CD4-positive, alpha-beta T cell treated with Interleukin-17A for 1 hour (primary cell): ENCODE data around the gene ARHGEF28.

ENCODE experiments used
- DNase-seq: peaks from one replicate; pipeline ENCODE4 v3.0.0-alpha.2; 2020

The ARHGEF28 gene

DNA sequence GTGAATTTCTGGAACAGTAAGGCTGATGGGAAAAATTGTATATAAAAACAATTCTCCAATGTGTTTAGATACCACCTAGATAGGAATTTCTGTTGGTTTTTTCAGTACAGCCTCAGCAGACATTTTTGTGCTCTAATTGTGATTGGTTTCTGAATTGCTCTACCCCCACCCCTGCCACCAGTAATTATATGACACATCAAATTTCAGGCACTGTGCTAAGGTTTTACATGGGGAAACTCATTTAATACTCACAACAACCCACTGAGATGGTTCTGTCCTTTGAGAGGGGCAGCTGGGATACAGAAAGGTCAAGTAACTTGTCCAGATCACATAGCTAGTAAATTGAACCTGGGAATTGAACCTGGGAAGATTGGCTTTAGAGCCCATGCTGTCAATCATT is 288.0 kb downstream of the ARHGEF28 start:
- DNase-seq, result no peak

DNA sequence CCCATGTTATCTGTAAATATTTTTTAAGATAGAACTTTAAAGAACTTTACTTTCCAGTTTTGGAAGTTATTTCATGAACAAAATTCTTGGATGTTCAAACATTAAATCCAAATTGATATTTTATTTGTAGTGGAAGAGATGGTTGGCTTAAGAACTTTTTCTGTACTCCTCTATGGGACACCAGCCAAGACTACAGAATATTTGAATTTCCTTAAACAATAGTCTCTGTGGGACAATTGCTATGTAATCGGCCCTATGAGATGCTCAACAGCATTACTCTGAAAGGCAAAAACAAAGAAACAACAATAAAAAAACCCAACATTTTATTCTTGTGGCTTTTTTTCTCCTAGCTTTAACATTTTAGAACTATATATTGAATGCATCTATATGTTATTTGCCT is 289.3 kb downstream of the ARHGEF28 start:
- DNase-seq, result no peak

DNA sequence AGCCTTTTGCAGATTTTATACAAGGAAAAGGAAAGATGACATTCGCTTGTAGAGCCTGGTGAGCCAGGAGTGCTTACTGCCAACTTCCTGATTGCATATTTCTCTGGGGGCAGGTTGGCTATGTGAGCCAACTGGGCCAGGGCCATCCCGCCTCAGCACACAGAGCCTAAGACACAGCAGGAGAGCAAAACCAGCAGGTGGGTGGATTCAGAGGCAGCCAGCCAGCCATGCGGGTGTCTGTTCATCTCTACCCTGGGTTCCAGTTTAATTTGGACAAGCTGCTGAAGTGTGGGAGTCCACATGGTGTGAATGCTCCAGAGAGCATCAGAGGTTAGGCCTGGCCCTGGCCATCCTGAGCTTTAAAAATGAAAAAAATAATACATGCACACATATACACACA is 291.4 kb downstream of the ARHGEF28 start:
- no peak for DNase-seq

DNA sequence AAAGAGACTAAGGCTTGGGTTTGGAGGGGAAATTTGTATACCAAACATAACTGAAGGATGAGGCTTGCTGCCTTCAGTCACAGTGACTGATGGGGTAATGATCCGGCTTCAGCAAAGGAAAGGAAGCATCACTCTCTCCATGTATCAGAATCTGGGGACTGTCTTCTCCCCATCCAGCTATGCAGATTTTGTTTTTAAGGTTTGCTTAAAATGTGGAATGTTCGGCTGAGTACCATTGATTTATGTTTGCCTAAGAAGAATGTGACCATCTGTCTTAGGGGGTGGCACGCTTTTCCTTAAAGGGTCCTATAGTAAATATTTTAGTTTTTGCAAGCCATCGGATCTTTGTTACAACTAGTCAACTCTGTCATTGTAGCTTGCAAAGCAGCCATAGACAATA is 291.9 kb downstream of the ARHGEF28 start:
- DNase-seq, result no peak

DNA sequence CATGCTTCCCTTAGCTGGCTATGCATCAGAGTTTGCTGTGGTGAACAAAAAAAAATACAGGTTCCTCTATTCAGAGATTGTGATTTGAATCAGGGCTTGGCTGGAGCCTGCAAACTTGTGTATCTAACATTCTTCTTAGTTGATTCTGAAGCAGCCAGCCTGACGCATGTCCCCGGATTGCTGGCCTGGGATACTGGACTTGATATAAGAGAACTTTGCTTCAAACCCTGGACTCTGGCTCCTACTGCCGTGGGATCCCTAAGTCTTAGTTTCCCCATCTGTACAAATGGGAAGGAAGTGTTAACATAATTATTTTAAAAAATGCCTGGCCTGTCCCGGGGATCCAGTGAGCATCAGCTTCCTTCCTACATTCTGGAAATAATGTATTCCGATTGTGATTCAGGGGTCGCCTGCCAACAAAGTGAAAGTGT is 292.8 kb downstream of the ARHGEF28 start:
- DNase-seq, result no peak

DNA sequence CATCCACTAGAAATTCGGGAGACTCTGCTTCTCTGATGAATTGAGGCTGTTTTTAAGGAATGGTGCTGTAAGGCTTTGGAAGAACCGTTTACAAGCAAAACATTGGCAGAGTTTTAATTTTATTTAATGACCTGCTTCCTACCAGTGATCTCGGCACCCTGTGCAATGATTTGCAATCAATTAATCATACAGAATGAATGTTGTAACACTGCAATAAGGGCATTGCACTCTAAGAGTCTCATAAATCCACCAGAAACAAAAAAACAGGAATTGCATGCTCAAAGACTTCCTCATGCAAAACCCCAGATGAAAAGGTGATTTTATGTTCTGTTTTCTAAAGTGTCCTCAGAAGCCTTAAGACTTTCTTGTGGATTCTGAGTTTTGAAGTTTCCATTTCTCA is 295.7 kb downstream of the ARHGEF28 start:
- no peak for DNase-seq

DNA sequence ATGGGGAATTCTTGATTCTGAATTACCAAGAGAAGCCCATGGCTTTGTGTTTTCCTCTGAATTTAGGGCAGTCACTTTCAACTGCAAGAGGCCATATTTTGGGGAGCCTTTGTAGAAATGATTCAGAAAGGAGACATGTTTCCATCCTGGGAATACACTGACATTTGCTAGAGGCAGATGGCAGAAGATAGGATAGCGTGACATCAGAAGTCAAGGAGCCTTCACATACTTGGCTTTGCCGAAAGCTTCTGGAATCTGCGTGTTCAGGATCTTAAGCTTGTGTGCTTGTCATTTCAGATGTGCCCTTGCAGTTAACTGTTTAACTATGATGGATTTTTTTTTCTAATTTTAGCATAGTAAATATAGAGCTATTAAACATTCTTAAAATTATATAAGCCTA is 296.2 kb downstream of the ARHGEF28 start:
- no peak for DNase-seq

DNA sequence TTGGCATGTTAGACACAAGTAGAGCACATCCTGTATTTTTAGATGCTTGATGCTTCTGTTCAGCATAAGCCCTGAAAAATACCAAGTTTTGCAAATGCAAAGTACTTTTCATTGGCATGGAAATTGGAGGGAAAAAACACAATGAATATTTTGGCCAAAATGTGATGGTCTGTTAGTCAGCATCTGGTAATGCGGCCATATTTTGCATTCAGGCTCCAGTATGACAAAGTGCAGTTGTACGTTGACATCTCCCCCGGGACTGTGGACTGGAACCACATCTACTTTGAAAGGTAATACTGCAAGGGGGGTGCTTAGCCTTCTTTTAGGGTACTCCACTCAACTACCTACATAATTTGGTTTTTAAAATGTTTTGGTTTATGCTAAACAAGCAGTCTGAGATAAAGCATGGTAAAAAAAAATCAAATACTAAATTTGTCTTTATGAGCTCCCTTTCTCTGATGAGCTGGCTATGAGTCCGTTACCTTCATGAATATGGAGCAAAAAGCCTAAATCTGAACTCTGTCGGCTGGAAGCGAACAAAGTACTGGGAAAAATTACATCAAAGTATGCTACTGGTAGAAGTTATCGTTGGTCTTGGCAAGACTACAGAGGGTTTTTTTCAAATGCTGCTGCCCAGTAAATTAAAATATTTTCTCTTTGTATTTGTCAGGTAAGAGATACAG is 297.0 kb downstream of the ARHGEF28 start:
- no peak for DNase-seq

DNA sequence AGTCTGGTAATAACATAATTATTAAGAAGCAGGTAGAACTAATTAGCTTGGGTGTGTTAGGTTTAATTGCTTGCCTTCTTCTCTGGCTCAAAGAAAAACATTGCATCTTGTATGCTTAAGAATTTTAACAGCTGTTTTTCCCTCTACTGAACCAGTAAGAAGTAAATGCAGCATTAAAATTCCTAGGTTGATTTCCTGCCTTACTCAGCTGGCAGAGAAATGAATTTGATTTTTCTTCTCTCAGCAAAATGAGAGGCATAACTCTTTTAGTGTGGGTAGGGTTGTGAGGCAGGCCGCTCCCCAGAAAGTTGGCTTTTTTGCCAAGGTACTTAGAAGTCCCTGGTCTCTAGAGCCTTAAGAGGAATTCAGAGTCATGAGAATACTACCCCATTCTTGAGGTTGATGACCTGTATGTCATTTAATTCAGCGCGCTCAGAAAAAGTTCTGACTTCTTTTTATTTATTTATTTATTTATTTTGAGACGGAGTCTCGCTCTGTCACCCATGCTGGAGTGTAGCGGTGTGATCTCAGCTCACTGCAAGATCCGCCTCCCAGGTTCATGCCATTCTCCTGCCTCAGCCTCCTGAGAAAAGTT is 302.6 kb downstream of the ARHGEF28 start:
- no peak for DNase-seq

DNA sequence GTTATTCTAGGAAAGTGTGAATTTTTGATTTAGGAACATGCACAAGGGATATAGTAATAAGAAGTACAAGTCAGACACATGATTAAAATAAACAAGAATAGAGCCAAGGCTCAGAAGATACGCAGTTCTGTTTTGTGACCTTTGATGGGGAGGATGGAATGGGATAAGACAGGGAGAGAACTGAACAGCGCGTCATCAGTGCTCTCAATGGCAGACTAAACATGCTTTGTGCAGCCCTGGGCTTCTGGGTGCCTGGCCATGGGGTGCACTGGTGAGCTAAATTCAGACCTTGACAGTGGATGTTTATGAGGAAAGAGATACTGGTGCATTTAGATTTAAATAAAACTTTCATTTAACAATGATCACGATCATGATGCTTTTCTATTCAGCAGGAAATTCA is 309.7 kb downstream of the ARHGEF28 start:
- DNase-seq, result no peak

DNA sequence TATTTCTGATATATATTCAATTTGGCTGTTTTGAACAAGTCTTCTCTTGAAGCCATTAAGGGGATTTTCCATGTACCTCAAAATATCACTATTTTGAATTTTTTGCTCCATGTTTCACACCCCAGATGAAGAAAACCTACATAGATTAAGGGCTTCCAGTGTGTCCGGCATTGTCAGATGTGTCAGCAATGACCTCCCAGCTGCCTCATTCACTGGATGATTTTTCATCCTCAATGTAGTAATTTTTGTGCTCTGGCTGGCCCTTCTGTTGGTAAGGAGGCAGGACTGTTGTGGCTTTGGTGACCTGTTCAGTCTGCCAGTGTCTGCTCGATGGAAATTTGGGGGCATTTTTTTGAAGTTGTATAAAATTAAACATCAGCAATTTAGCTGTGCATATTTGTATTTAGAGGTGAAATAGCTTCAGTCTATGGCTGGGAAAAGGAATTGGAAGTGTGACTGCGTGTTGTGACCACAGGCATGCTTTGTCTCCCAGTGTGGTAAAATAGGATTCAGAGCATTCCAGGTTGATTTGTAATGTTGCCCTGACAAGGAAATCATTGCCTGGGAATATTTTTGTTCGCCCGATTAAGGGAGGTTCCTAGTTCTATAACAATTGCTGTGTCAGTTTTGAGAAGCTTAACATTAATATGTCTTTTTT is 312.4 kb downstream of the ARHGEF28 start:
- DNase-seq, result no peak

DNA sequence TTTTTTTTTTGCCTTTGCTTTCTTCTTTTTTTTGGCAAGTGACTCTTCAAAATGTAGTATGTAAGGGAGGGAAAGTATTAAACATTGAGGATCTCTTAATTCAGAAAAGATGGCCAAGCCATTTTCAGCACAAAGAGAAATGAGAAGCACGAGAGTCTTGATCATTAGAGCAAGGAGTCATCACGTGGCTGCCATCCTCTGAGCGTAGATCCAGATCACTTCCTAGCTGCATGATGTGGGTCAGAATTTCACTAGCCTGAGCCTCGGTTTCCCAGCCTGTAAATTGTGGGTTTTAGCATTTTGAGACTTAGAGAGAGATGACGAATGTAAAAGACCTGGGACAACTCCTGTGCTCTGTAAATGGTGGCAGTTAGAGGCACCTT is 312.9 kb downstream of the ARHGEF28 start:
- DNase-seq, result no peak

DNA sequence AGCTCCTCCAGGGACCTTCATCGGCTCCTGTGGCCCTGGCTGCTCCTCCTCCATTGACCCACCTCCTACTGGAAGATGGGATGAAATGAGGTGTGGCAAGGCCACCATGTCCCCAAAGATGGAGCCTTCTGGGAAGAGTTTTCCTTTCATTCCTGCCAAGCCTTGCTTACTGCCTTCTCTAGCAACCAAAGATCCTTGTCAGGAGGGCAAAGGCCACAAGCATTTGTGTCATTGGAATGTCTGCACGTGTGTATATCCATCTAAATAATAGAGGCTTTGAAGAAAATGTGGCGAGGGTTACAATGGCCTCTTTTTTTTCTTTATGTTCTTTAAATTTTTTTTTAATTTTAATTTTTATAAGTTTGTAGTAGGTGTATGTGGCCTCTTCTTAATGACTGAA is 313.6 kb downstream of the ARHGEF28 start:
- DNase-seq, result no peak

DNA sequence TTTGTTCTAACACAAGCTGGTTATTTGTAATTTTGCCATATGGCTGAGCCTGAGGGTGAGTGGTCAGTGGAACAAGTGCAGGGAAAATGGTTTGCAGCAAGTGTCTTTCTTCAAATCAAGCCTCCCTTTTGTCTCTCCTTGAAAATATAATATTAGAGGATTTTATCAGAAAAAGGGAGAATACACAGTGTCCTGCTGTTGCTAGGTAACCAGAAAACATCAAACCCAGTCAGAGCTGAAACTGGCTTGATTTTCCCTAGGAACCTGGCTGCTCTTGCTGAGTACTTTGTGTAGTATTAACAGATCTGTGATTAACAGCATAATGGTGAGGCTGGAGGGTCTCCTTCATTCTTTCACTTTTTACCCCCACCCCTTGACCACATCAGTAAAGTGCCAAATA is 314.0 kb downstream of the ARHGEF28 start:
- DNase-seq, result no peak

DNA sequence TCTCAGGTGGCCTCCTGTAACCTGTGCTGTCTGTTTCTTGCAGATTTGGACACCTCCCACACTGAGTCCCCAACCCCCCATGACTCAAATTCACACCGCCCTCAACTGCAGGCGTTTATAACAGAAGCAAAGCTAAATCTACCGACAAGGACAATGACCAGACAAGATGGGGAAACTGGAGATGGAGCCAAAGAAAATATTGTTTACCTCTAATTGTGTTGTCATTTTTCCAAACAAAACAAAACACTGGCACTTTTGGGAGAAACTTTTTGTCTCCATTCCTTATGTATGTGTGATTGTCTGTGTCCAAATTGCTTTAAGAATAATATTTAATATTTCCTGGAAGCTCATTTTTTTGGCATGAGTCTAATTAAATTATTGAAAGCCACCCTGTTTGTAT is 314.8 kb downstream of the ARHGEF28 start:
- DNase-seq, result no peak

DNA sequence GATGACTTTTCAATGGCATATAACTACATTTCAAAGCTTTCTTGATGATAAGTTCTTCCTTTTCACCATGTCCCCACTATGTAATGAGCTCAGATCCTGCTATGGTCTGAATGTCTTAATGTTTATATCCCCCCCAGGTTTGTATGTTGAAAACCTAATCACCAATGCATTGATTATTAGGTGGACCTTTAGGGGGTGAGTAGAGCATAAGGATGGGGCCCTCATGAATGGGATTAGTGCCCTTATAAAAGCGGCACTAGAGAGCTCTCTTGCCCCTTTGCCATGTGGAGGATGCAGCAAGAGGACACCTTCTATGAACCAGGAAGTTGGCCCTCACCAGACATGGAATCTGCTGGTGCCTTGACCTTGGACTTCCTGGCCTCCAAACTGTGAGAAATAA is 316.8 kb downstream of the ARHGEF28 start:
- DNase-seq, result no peak

DNA sequence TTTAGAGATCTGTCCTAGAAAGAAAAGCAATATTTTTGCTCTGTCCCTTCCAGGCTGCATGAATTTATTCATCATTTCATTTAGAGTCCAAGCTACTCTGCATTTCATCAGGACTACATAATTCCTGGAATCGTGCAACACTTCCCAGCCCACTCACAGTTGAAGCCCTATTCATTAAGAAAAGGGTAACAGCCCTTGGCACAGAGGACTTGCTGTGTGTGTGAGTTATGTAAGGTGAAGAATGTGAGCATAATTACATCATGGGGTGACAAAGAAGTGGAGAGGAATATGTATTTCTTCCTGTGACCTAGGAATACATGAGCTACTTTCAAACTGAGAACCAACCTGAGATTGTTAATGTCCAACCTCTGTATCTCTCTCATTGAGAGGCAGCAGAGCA is 317.4 kb downstream of the ARHGEF28 start:
- DNase-seq, result no peak

DNA sequence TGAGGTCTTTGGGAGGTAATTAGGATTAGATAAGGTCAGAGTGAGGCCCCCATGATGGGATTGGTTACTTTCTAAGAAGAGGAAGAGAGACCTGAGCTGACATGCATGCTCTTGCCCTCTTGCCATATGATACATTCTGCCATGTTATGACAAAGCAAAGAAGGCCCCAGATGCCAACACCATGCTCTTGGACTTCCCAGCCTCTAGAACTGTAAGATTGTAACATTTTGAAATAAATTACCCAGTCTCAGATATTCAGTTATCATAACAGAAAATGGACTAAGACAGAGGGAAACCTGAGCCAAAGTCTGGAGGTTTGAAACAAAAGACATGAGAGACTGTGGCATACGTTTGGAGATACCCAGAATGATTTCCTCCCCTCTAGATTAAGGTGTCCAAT is 318.6 kb downstream of the ARHGEF28 start:
- DNase-seq, result no peak

DNA sequence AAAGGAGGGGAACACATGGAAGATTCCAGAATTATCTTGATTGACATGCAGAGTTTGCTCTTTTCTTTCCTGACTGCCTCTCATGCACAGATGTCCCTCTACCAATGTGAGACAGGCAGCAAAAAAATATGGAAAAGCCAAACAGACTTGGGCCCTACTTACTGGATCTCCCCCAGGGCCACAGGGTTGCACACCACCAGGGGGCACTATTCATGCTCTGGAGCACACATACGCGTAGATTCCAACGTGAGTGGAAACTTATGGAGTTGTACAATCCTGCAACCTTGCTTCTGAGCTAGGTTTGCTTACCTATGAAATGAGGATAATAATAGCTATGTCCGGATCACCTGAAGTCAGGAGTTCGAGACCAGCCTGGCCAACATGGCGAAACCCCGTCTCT is 319.5 kb downstream of the ARHGEF28 start:
- no peak for DNase-seq

DNA sequence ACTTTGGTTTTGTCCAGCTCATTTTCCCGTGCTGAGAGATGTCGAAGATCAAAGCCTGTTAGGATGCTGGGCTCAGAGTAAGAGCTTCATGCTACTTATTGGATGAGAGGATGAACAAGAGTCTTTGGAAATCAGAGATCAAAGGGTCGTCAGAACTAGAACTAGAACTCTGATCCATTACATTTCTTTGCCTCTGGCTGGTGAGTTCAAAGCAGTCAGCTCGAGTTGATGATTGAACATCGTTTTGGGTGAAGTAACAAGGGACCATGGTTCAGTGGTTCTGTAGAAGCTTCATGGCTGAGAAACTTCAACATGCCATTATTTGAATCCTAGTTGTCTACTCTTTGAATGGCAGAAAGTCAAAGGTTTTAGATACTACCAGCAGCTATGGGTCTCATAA is 320.3 kb downstream of the ARHGEF28 start:
- no peak for DNase-seq

DNA sequence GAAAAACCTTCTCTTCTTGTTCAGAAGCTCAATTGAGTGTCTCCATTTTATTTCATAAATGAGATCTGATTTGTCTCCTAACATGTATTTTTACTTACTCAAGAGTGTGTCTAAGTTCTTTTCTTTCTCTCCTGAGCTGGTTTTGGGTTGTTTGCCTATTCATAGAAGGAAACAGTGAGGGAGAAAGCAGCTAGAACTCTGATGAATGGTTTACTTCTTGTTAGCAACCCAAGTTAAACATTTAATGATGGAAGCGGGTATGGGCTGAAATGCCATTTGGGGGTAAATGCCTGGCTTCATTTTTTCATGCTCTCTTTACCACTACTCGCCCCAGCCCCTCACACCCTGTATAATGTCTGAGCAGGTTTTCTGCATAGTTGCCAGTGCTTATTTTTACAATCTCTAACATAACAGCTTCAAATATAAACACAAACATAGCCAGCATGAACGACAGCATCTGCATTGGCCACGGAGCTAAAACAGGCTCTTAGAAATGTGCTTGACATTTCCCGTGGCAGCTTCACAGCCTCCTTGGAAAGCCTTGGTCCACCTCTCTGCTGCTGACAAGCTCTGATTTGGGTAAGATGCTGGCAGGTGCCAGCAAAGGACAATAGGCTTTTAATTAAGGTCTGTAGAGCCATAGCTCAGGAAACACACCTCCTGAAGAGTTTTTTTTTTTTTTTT is 321.1 kb downstream of the ARHGEF28 start:
- no peak for DNase-seq

DNA sequence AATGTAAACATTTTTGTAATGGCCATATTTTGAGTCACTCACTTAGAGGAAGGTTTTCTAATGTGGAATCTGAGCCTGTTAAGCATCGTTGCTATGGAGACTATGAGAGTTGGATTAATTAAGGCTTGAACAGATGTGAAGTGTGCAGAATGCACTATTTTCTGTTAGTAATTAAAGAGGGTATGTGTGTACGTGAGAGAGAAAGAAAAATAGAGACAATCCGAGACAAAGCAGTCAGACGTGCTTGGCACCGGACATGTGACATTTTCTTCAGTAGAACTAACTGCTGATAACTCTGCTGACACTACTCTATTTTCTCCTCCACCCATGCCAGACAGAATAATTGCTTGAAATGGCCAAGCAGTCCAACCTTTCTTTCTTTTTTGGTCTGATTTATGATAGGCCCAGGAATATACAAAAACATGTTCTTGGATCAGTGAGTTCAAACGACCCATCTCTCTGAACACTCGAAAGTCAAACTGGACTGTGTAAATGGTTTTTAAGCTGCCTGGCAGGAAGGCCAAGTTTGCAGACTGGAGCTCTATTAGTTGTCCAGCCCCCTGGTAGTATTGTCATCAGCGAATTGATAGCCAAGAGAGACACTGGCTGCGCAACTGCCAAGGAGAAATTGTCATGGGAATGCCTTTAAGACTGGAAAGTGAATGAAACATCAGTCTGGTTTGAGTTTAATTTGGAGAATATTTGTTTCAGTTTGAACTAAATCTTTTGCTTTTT is 322.1 kb downstream of the ARHGEF28 start:
- no peak for DNase-seq

DNA sequence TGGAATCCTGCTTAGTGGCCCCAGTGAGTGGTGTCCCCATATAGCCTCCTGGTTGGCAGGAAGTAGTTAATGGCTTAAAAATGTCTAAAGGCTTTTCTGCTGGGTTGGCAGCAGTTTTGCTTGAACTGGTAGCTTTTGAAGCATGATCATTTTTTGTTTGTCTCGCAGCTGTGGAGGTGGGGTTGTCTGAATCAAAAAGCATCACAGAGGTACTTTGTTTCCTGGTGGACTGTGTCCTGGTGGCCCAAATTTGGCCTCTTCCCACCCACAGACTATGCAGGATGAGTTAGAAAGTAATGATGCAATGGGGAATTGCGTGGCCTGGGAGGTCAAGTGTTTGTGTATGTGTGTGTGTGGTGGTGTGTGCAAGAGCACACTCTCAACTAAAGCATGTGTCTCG is 322.7 kb downstream of the ARHGEF28 start:
- DNase-seq, result no peak
